K562 (cell line): ENCODE results near the gene NAT9.

Experiments
- CBX5 ChIP-seq: IDR thresholded peaks from 2 replicates; pipeline ENCODE4 v1.6.1; 2014; ENCODE audit warnings: low read depth, borderline replicate concordance
- EZH2 ChIP-seq: IDR thresholded peaks from 2 replicates; pipeline ENCODE4 v1.6.1; 2012; ENCODE audit warnings: low read depth, mild to moderate bottlenecking, inconsistent platforms, low read length, borderline replicate concordance
- FOSL1 ChIP-seq: fragments of 200-800 bp; sonication (Bioruptor generic); conservative IDR thresholded peaks from 2 replicates; pipeline ENCODE4 v1.6.1; 2016; ENCODE audit warnings: missing genetic modification characterization, missing compliant biosample characterization
- NKRF ChIP-seq: fragments of 450-650 bp; IDR thresholded peaks from 2 replicates; pipeline ENCODE4 v1.6.1; 2016; ENCODE audit warnings: borderline replicate concordance
- NR1H2 ChIP-seq: sonication (generic); formaldehyde crosslinking; IDR thresholded peaks from 2 replicates; pipeline ENCODE4 v1.4.0; 2020; ENCODE audit warnings: mild to moderate bottlenecking, missing genetic modification reagents
- PHB2 ChIP-seq: fragments of 450-650 bp; IDR thresholded peaks from 2 replicates; pipeline ENCODE4 v1.6.1; 2017; ENCODE audit warnings: low read depth
- POLR2AphosphoS5 ChIP-seq: IDR thresholded peaks from 2 replicates; pipeline ENCODE4 v1.6.1; 2011; ENCODE audit warnings: mild to moderate bottlenecking, low read depth, low read length, moderate library complexity; ENCODE audit not compliant: control insufficient read depth, insufficient read depth
- RCOR1 ChIP-seq, 2 experiments: IDR thresholded peaks; 2 replicates each; pipeline ENCODE4 v1.6.1; 2012; ENCODE audit warnings: low read depth in 2 of 2, low read length in 2 of 2, borderline replicate concordance in 1 of 2, improper control_type of control experiment in 1 of 2
- REST ChIP-seq, 2 experiments: fragments of 450-650 bp; formaldehyde crosslinking in 1 of 2; IDR thresholded peaks; 2 replicates each; pipeline versions ENCODE4 v1.4.0 to v1.6.1; 2014 to 2020; ENCODE audit warnings: mild to moderate bottlenecking in 2 of 2, borderline replicate concordance in 1 of 2, low read depth in 1 of 2
- SMARCC2 ChIP-seq: fragments of 450-650 bp; IDR thresholded peaks from 2 replicates; pipeline ENCODE4 v1.6.1; 2017; ENCODE audit warnings: antibody characterized with exemption, moderate library complexity, mild to moderate bottlenecking, low read depth
- SP1 ChIP-seq: sonication (generic); formaldehyde crosslinking; IDR thresholded peaks from 2 replicates; pipeline ENCODE4 v1.8.1; 2022; ENCODE audit warnings: mild to moderate bottlenecking, missing genetic modification reagents
- YY1 ChIP-seq, 3 experiments: IDR thresholded peaks; 2 replicates each; pipeline ENCODE4 v1.6.1; 2011; ENCODE audit warnings: low read length in 2 of 3, mild to moderate bottlenecking in 2 of 3, moderate library complexity in 2 of 3, borderline replicate concordance in 1 of 3, control low read depth in 1 of 3, low read depth in 1 of 3; ENCODE audit not compliant: insufficient read depth in 3 of 3, insufficient replicate concordance in 2 of 3, control insufficient read depth in 1 of 3, insufficient read length in 1 of 3; ENCODE audit errors: extremely low read depth in 1 of 3
- ZBTB43 ChIP-seq: sonication (generic); formaldehyde crosslinking; IDR thresholded peaks from 2 replicates; pipeline ENCODE4 v1.8.0; 2023; ENCODE audit warnings: mild to moderate bottlenecking, missing genetic modification reagents
- ZFP91 ChIP-seq: sonication (generic); formaldehyde crosslinking; IDR thresholded peaks from 2 replicates; pipeline ENCODE4 v1.8.0; 2022; ENCODE audit warnings: mild to moderate bottlenecking, missing genetic modification reagents

- TF ChIP-seq EZH2 (no peak), PHB2 (no peak), ZBTB43 (CRISPR knock-in tag) (no peak), SMARCC2 (no peak), POLR2AphosphoS5 (no peak), FOSL1 (tag) (no peak), RCOR1 (IDR thresholded peaks at IDR 0.05; ENCODE audit: borderline replicate concordance in 1 of 2, low read depth in 2 of 2, low read length in 2 of 2) (no peak), ZFP91 (CRISPR knock-in tag) (no peak), NKRF (no peak), NR1H2 (no peak), REST (IDR thresholded peaks at IDR 0.05; ENCODE audit: borderline replicate concordance) (no peak), REST (CRISPR knock-in tag; IDR thresholded peaks at IDR 0.05; ENCODE audit: low read depth) (no peak), SP1 (no peak), YY1 (IDR thresholded peaks at IDR 0.05; ENCODE audit: borderline replicate concordance in 1 of 3, control insufficient read depth in 1 of 3, extremely low read depth in 1 of 3, insufficient read depth in 3 of 3, insufficient read length in 1 of 3, insufficient replicate concordance in 2 of 3, low read depth in 1 of 3, low read length in 2 of 3) (no peak), CBX5 (no peak)
These were observed 30.2 kb upstream of the NAT9 start for GRCh38 chr17:74806334-74806733.
